GM10847 (cell line): Measurements from ENCODE around the gene ZNF662.

Source experiments
- POLR2A ChIP-seq: IDR thresholded peaks from 2 replicates; pipeline ENCODE4 v1.6.1; 2011; ENCODE audit not compliant: insufficient read length; ENCODE audit errors: extremely low read depth

Gene ZNF662

GRCh38 chr3:42906848-42907183 is 874 bp downstream of the ZNF662 start:
- TF ChIP-seq POLR2A = no peak

- TF ChIP-seq POLR2A = no peak
These were observed 2.7 kb downstream of the ZNF662 start for GRCh38 chr3:42908675-42909074.

- no peak for TF ChIP-seq POLR2A
These were observed 5.6 kb downstream of the ZNF662 start for GRCh38 chr3:42911551-42911950.

GRCh38 chr3:42914771-42915515 is 9.0 kb downstream of the ZNF662 start:
- no peak for TF ChIP-seq POLR2A

- no peak for TF ChIP-seq POLR2A
These were observed 17.7 kb downstream of the ZNF662 start for GRCh38 chr3:42923606-42924005.

GRCh38 chr3:42926310-42926709 is 20.4 kb downstream of the ZNF662 start:
- no peak for TF ChIP-seq POLR2A

- no peak for TF ChIP-seq POLR2A
These were observed 28.2 kb downstream of the ZNF662 start for GRCh38 chr3:42934111-42934510.

GRCh38 chr3:42934910-42935309 is 29.0 kb downstream of the ZNF662 start:
- no peak for TF ChIP-seq POLR2A

- no peak for TF ChIP-seq POLR2A
These were observed 29.5 kb downstream of the ZNF662 start for GRCh38 chr3:42935472-42935871.

- TF ChIP-seq POLR2A = no peak
These were observed 30.4 kb downstream of the ZNF662 start for GRCh38 chr3:42936157-42936981.

GRCh38 chr3:42937334-42937733 is 31.4 kb downstream of the ZNF662 start:
- TF ChIP-seq POLR2A = no peak

GRCh38 chr3:42942693-42943092 is 36.8 kb downstream of the ZNF662 start:
- no peak for TF ChIP-seq POLR2A

- TF ChIP-seq POLR2A = no peak
These were observed 40.1 kb downstream of the ZNF662 start for GRCh38 chr3:42946050-42946449.

GRCh38 chr3:42957573-42957972 is 51.6 kb downstream of the ZNF662 start:
- no peak for TF ChIP-seq POLR2A

- no peak for TF ChIP-seq POLR2A
These were observed 54.3 kb downstream of the ZNF662 start for GRCh38 chr3:42960282-42960681.

- no peak for TF ChIP-seq POLR2A
These were observed 54.8 kb downstream of the ZNF662 start for GRCh38 chr3:42960786-42961185.
